CD4-positive, alpha-beta T cell treated with Interferon gamma for 1 hour (primary cell): ENCODE data around the gene ZNF493.

Source experiments
- DNase-seq: peaks from one replicate; pipeline ENCODE4 v3.0.0-alpha.2; 2020

The ZNF493 gene

DNA sequence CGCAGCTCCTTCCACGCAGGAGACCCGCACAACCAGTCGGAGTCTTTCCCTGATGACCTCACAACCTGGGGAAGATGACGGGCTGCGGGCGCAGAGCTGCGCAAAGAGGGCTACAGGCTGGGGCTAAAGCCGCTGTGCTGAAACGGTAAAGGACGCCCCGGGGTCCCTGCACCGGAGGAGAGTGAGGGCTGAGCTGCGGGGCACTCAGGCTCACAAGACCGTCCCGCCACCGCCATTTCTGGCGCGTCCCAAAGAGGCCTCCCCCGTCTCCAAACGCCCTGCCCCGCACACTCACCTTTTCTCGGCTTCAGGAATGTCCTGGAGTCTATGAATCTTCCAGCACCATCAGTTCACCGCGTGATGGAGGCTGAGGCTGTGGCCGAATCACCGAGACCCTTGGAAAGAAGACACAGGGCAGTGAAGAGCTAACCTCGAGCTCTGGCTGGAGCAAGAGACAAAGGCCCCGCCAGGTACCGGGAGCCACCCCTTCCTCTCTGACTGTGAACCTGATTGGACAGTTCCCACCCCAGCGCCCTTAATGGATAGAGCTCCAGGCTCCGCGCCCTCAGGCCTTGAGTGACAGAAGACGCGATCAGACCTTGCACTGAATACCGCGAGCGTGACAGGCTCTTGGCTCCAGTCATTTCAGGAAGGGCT is 66.6 kb downstream of the ZNF493 start:
- peak; percentile 27 for DNase-seq

DNA sequence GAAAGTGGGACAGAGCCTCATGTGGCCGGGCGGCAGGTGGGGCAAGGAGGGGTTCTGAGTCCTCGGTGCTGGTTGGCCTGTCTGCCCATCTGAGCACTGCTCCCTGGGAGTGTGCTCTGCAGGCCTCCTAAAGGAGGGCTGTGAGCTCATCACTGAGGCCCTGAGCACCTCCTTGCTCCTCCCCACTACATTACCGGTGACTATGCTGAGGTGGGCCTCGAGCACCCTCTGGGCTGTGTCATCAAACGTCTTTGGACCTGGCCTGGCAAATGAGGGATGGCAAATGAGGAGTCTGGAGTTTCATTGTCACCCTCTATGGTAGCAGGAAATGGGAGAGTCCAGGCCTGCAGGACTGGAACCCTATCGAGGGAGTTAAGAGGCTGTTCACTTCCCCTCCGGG is 69.7 kb downstream of the ZNF493 start:
- no peak for DNase-seq

DNA sequence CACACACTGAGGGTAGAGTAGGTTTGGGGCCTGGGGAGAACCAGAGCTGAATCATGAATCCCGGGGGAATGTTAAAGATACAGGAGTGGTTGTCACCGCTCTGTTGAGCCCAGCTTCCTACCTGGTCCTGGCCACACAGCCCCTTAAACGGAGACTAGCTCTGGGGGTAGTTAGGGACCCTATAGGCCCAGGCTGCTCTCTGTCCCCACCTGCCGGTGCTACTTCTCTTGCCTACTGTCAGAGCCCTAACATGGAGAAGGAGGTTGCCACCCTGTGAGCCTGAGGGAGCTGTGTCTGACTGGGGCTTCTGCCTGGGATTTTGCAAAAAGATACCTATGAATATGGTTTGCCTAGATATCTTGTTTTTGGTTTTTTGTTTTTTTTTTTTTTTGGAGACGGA is 71.9 kb downstream of the ZNF493 start:
- DNase-seq, result no peak

DNA sequence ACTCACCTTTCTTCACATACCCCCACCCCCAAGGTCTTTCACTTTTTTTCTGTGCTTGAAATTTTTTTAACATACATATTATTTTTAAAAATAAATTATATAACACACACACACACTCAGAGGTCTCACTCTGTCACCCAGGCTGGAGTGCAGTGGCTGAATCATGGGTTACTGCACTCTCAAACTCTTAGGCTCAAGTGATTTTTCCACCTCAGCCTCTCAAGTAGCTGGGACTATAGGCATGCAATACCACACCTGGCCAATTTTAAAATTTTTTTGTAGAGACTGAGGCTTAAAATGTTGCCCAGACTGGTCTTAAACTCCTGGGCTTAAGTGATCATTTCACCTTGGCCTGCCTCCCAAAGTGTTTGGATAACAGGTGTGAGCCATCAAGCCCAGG is 75.6 kb downstream of the ZNF493 start:
- no peak for DNase-seq

DNA sequence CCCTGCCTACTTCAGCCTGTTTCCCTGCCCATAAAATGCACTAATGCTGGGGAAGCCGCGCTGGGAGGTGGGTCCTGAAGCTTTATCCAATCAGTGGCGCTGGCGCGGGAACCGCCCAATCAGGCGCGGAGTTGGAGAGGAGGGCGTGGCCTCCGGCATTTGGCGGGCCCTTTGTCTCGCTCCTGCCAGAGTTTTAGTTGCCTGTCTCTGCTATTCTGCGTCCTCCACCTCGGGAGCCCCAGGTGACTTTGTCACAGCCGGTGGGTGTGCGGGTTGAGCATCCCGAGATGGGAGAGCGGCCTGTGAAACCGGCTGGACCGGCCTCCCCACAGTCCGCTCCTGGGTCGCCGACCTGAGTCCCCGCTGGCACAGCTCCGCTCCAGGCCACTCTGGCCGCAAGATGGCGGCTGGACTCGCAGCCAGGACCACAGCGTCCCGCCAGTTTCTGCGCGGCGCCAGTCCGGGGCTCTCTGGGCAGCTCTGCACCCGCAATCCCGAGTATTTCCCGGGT is 77.8 kb downstream of the ZNF493 start:
- DNase-seq, result peak; percentile 61
